ENCODE results near the gene GPR39.

The GPR39 gene

GRCh38 chr2:132642415-132642814 is 225.8 kb downstream of the GPR39 start:
- DNase-seq (ENCODE audit: low spot score) = peak; percentile 11

GRCh38 chr2:132645176-132645575 is 228.6 kb downstream of the GPR39 start:
- no peak for DNase-seq (ENCODE audit: low spot score)

- no peak for DNase-seq (ENCODE audit: low spot score)
Observed at GRCh38 chr2:132645722-132646539, 229.3 kb downstream of the GPR39 start.

DNA sequence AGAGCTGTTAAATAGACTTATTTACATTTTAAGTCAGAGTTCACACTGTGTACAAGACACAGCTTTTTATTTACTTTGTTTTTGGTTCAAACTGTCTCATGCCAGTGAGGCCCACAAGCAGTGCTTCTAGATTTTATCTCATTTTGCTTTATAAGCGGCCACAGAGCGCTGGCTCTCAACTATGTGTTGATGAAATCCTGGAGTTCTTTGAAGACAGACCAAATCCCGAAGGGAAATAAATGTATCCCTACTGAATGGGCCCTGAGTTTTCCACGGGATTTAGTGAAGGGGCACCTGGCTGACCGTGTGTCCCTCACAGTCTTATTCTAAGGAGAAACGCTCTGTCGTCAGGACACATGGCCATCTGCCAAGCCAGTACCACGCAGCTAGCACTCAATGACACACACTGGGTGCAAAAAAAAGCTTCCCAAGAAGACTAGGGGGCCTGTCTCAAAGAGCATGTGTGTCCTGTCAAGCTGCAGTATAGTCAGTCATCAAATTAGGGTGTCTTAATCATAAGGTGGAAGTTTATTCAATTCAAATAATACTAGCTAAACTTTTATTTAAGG is 230.0 kb downstream of the GPR39 start:
- DNase-seq (ENCODE audit: low spot score) = no peak

DNA sequence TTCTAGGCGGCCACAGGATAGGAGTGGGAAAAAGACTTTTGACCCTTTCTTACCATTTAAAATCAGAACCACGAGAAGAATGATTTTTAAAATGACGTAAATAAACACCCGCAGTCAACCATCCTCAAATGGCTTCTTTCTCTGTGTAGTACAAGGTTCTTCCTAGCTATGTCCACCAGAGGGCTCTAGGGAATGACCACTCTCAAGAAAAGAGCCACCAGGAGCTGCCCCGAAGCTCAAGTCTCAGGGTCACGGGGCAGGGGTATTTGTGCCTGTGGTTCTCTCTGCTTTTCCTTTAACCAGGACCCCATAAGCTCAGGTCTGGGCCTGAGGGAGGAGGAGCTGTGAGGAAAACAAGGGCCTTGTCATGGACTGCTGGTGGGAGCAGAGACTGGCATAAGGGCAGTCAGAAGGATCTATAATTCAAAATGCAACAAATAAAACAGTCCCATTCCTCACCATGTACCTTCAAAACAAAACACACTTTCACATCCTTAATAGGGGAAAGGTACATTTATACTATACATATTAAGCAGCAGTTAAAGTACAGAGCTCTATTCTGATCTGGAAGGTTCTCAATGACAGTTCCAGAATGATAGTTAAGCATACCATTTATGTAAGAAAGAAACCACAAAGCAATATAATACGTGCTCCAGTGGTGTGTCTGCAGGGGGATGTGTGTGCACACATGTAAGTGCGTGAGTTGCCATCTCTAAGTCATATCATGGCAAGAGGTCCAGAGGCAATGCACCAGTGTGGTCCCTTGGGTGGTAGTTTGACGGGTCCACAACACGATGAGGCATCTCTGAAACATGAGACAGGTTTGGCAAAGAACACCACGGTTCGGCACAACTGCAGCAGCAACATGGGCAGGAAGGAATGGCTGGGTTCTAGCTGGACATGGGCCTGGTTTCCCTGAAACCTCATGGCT is 234.8 kb downstream of the GPR39 start:
- DNase-seq (ENCODE audit: low spot score) = peak; percentile 81

DNA sequence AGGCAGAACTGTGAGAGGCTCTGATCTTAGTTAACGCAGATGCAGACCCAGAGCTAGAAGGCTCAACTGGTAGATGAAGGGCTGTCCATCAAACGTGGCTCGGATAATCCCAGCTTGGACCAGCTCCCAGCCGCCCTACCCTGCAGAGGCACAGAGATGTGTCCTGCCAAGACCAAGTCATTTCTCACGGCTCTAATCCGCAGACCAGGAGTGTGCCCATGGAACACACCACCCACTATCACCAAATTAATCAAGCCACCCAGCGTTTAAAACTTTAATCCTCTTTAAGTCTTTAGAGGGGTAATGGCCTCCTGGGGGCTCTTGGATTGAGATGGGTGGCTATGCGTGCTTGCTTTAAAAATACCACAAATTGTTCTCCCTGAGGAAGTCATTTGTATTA is 235.9 kb downstream of the GPR39 start:
- no peak for DNase-seq (ENCODE audit: low spot score)

DNA sequence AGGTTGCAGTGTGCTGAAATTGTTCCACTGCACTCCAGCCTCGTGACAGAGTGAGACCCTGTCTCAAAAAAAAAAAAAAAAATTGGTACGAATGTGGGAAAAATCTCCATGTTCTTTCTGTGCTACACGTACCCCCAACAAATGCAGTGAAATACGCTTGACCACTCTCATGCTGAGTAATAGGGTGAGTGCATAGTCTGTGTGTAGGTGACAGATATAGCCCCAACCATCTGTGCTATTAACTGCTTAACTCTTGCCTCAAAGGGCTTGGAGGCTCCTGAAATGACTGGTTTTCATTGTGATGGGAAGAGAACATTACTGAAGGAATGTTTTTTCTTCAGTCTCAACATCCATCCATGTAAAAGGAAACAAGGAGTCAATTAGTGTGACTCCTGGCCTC is 237.7 kb downstream of the GPR39 start:
- DNase-seq (ENCODE audit: low spot score) = no peak

DNA sequence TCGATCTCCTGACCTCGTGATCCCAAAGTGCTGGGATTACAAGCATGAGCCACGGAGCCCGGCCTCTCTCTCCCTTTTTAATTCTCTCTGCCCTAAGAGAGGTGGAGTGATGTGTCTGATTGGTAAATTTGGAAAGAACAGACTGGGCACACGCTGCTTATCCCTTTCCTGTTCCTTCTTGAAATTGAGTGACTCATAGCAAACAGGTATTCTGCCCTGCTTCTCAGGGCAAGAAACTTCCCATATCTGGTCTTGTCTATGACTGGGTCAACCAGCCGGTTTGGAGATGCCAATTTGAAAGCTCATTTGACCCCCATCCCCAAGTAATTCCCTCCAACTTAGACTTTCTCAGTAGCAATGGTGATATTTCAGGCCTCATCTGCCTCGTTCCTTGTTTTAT is 238.4 kb downstream of the GPR39 start:
- no peak for DNase-seq (ENCODE audit: low spot score)

DNA sequence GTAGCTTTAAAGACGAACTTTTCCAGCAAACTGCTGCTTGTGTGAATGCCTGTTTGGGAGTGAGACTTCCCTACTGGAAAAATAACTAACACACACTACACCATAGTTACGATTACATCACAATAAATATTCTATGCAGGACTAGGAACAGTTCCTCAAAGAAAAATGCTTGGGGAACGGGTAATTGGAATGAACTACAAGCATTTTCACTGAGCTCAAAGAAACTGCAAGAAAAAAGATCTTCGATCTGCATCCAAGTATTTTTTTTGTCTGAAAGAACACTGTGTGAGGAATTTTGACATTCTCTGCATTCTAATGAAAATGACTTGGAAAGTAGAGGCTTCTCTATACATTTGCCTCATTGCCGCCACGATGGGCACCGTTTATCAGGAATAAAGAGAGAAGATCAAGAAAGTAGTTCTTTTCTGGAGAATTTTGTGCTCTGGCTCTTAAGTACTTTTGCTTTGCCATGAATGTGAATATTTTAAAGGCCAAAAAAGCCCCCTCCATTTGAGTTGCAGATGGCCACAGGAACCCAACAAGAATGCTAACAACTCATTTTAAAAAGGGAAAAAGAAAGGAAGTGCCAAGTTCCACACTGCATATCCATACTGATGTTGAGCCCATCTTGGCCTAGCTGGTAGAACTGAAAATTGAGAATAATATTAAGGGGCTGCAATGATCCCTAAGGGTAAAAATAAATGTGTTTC is 239.8 kb downstream of the GPR39 start:
- DNase-seq (ENCODE audit: low spot score) = no peak

DNA sequence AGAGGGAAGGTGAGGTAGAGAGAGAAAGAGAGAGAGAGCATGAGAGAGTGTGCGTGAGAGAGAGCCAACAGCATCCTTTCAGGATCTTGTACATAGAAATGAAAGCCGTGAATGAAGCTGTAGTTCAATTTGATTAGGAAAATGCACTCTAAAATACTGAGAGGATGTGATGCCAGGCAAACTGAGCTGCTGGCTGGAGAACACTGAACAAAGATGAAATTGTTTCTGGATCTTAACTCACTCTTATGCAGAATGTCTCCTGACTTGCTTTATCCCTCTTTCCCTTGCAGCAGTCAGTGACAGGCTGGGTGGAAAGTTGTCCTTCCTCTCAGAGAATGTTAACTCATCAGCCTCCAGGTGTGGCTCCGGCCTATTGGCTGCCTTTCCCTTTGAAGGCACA is 242.7 kb downstream of the GPR39 start:
- DNase-seq (ENCODE audit: low spot score) = no peak

GRCh38 chr2:132662732-132663131 is 246.1 kb downstream of the GPR39 start:
- DNase-seq (ENCODE audit: low spot score) = no peak

- no peak for DNase-seq (ENCODE audit: low spot score)
Observed at GRCh38 chr2:132664096-132664495, 247.5 kb downstream of the GPR39 start.

GRCh38 chr2:132665401-132666140 is 249.0 kb downstream of the GPR39 start:
- DNase-seq (ENCODE audit: low spot score) = no peak

- no peak for DNase-seq (ENCODE audit: low spot score)
Observed at GRCh38 chr2:132667706-132668105, 251.1 kb downstream of the GPR39 start.

GRCh38 chr2:132668189-132668823 is 251.7 kb downstream of the GPR39 start:
- peak; percentile 54 for DNase-seq (ENCODE audit: low spot score)

- DNase-seq (ENCODE audit: low spot score) = peak; percentile 34
Observed at GRCh38 chr2:132668987-132669907, 252.6 kb downstream of the GPR39 start.

DNA sequence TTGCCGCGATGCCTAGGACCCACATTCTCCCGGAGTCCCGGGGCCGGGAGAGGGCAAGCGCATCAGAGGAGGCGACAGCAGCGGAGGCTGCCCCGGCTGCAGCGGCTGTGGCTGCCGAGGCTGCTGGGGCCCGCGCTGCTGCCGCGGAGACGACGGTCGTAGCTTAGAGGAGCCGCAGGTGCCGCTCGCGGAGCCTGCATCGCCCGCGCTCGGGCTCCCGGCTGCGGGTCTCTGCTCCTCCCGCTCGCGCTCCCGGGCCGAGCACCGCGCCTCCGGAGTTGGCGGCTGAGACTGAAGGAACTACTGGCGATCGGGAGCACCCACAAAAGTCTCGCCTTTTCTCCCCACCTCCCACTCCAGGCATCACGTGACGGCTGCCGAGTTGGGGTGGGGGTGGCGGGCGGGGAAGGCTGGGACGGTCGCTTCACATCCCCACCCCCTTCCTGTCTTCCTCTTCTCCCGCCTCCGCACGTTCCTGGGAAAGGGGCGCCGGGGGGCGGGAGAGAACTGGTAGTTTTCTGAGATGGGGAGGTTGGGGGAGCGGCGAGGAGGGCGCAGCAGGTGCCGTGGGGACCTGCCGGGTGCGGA is 253.4 kb downstream of the GPR39 start, which contains the start of gene LYPD1:
LYPD1 (minus strand) TSS at position 298 of the 588 bp plus-strand sequence; CDS start at position 25, 273 bp downstream.
- peak; percentile 40 for DNase-seq (ENCODE audit: low spot score)

GRCh38 chr2:132670496-132671150 is 254.0 kb downstream of the GPR39 start:
- peak; percentile 15 for DNase-seq (ENCODE audit: low spot score)
